Endothelial cell of umbilical vein (primary cell): ENCODE data around the gene RTN4RL1. TPM values are rescaled to one million over a fixed set of nuclear protein-coding genes. Genes with fewer than 3 reads are reported as not detected.

Experiments used
- BruUV-seq: library from RNA; stranded (reverse); fragments of 400-500 nt; replicated peaks from 2 replicates; lab custom pipeline; 2021; lab: Mats Ljungman, UMichigan
- CTCF ChIA-PET: fragments of 300-600, 350-600 bp; sonication (Branson Sonifier 250); formaldehyde crosslinking; loops from one replicate; lab custom pipeline; 2021; ENCODE audit warnings: antibody characterized with exemption, inconsistent platforms; lab: Charles Lee
- POLR2A ChIA-PET: fragments of 300-600, 350-600 bp; sonication (Branson Sonifier 250); formaldehyde crosslinking; loops from one replicate; lab custom pipeline; 2021; ENCODE audit warnings: antibody characterized with exemption, inconsistent platforms; lab: Charles Lee
- DNase-seq: peaks from one replicate; pipeline ENCODE4 v3.0.0-alpha.2; 2011; ENCODE audit warnings: low read depth, low spot score
- FAIRE-seq: peaks from 2 replicates; lab custom pipeline; 2011; peaks lifted over from hg19 to GRCh38; lab: Jason Lieb, UNC
- H2AFZ ChIP-seq: 2 replicates; pipeline ENCODE4 v1.6.0; 2012; ENCODE audit warnings: low read depth, low read length, control low read depth, inconsistent platforms
- H3K27ac ChIP-seq: 2 replicates; pipeline ENCODE4 v1.5.1; 2011; ENCODE audit warnings: low read depth, mild to moderate bottlenecking, control low read depth, low read length, moderate library complexity; ENCODE audit not compliant: insufficient read depth
- H3K27me3 ChIP-seq, 2 experiments: 2 replicates each; pipeline versions ENCODE4 v1.6.0 to v1.6.1; 2011; ENCODE audit warnings: low read length in 2 of 2, mixed read lengths in 1 of 2; ENCODE audit not compliant: control insufficient read depth in 2 of 2, insufficient read depth in 2 of 2
- H3K36me3 ChIP-seq, 2 experiments: 2 replicates in 1 of 2; 3 replicates in 1 of 2; pipeline ENCODE4 v1.5.1; 2011; ENCODE audit warnings: low read length in 2 of 2, mild to moderate bottlenecking in 1 of 2, moderate library complexity in 1 of 2; ENCODE audit not compliant: control insufficient read depth in 2 of 2, insufficient read depth in 2 of 2; ENCODE audit errors: extremely low read depth in 1 of 2
- H3K4me1 ChIP-seq: 3 replicates; pipeline ENCODE4 v1.5.1; 2011; ENCODE audit warnings: mild to moderate bottlenecking, low read length; ENCODE audit not compliant: control insufficient read depth, insufficient read depth; ENCODE audit errors: extremely low read depth
- H3K4me2 ChIP-seq: 2 replicates; pipeline ENCODE4 v1.6.1; 2011; ENCODE audit warnings: low read length, control low read depth, mixed read lengths; ENCODE audit not compliant: insufficient read depth
- H3K4me3 ChIP-seq, 3 experiments: fragments of 200-600 bp in 1 of 3; sonication (generic), shearing (Covaris generic) in 1 of 3; replicated peaks in 1 of 3; 2 replicates each; pipeline ENCODE4 v1.5.1; 2011 to 2016; ENCODE audit warnings: control low read depth in 3 of 3, low read length in 3 of 3, mild to moderate bottlenecking in 2 of 3, inconsistent platforms in 1 of 3, low read depth in 1 of 3, moderate library complexity in 1 of 3; ENCODE audit not compliant: insufficient read depth in 1 of 3
- H3K79me2 ChIP-seq: 2 replicates; pipeline ENCODE4 v1.6.0; 2012; ENCODE audit warnings: low read length, inconsistent platforms; ENCODE audit not compliant: control insufficient read depth, insufficient read depth
- H3K9ac ChIP-seq: replicated peaks from 2 replicates; pipeline ENCODE3; 2011; ENCODE audit warnings: low read length, control low read depth; ENCODE audit not compliant: insufficient read depth; ENCODE audit errors: extremely low read depth
- H3K9me1 ChIP-seq: replicated peaks from 3 replicates; pipeline ENCODE4 v1.6.0; 2011; ENCODE audit warnings: mild to moderate bottlenecking, low read length; ENCODE audit not compliant: control insufficient read depth, insufficient read depth; ENCODE audit errors: extremely low read depth
- H3K9me3 ChIP-seq: replicated peaks from 2 replicates; pipeline ENCODE4 v1.5.1; 2012; ENCODE audit warnings: low read length, inconsistent platforms; ENCODE audit not compliant: control insufficient read depth, insufficient read depth
- H4K20me1 ChIP-seq: replicated peaks from 2 replicates; pipeline ENCODE3; 2011; ENCODE audit warnings: mild to moderate bottlenecking, low read length; ENCODE audit not compliant: control insufficient read depth, insufficient read depth; ENCODE audit errors: extremely low read depth
- EZH2 ChIP-seq: IDR thresholded peaks from 2 replicates; pipeline ENCODE4 v1.6.1; 2012; ENCODE audit warnings: borderline replicate concordance, low read depth, mild to moderate bottlenecking, moderate library complexity, low read length, inconsistent platforms; ENCODE audit not compliant: severe bottlenecking
- FOS ChIP-seq: IDR thresholded peaks from 2 replicates; pipeline ENCODE4 v1.6.1; 2011; ENCODE audit warnings: mild to moderate bottlenecking, low read length, moderate library complexity, borderline replicate concordance; ENCODE audit not compliant: insufficient read depth
- GATA2 ChIP-seq: IDR thresholded peaks from 2 replicates; pipeline ENCODE4 v1.7.0; 2011; ENCODE audit warnings: low read depth, mild to moderate bottlenecking, moderate library complexity, mixed read lengths, low read length; ENCODE audit not compliant: insufficient read length, insufficient read depth
- JUN ChIP-seq: IDR thresholded peaks from 2 replicates; pipeline ENCODE4 v1.6.1; 2011; ENCODE audit warnings: borderline replicate concordance, low read depth; ENCODE audit not compliant: insufficient read length, insufficient read depth
- MAX ChIP-seq: IDR thresholded peaks from 2 replicates; pipeline ENCODE4 v1.6.1; 2011; ENCODE audit not compliant: insufficient read depth, insufficient read length
- MYC ChIP-seq: IDR thresholded peaks from one replicate; pipeline ENCODE4 v1.6.1; 2011; ENCODE audit warnings: mild to moderate bottlenecking, low read depth, low read length
- POLR2A ChIP-seq: IDR thresholded peaks from 2 replicates; pipeline ENCODE4 v1.6.1; 2012; ENCODE audit warnings: low read depth, mild to moderate bottlenecking, control low read depth, low read length
- POLR2AphosphoS5 ChIP-seq: IDR thresholded peaks from 2 replicates; pipeline ENCODE4 v1.6.1; 2012; ENCODE audit warnings: low read depth, mild to moderate bottlenecking, control low read depth, low read length, moderate library complexity; ENCODE audit not compliant: insufficient read depth
- dilution Hi-C: fragments of 300-500 bp; cut with MboI; formaldehyde crosslinking; loops from one replicate; pipeline ENCODE4 v1.15.0; 2019; ENCODE audit warnings: low sequenced_read_pairs; ENCODE audit not compliant: extremely low pct_ligation_motif_present
- intact Hi-C: fragments of 100-400 bp; cut with micrococcal nuclease; formaldehyde crosslinking; loops from one replicate; pipeline ENCODE4 v1.10.0; 2022
- polyA plus RNA-seq, 4 experiments: library from polyadenylated mRNA; depleted of rRNA in 3 of 4; stranded (reverse) in 3 of 4; unstranded in 1 of 4; fragments of >200 nt; gene quantifications; 2 replicates each; pipeline versions ENCODE4 v1.2.1 to v1.2.3, GENCODE V29; 2011 to 2012; ENCODE audit warnings: missing spikeins in 1 of 4
- total RNA-seq: library from RNA; stranded (reverse); gene quantifications from 2 replicates; pipeline ENCODE4 v1.2.3, GENCODE V29; 2021
- TF ChIP-seq, protein P1 (sequence below), 2 donors: IDR thresholded peaks; 1 replicate in 1 of 2; 2 replicates in 1 of 2; pipeline ENCODE4 v1.5.1; 2011; ENCODE audit warnings: low read length in 2 of 2, mild to moderate bottlenecking in 2 of 2, moderate library complexity in 2 of 2, control low read depth in 1 of 2, inconsistent platforms in 1 of 2, low read depth in 1 of 2; ENCODE audit not compliant: insufficient read depth in 1 of 2; ENCODE audit errors: extremely low read depth in 1 of 2

RTN4RL1 gene
- total and polyA plus RNA-seq, 2 donors (not counting 3 experiments of a cell fraction or from before 2014, with no cell fraction given): 0.04 TPM; not detected in 1

GRCh38 chr17:1946021-1946932 is 78.9 kb downstream of the RTN4RL1 start:
- Histone ChIP-seq H2AFZ (no peak overlapping the region), H3K27me3 (peaks cover 0 to 1% of the 10 kb centered on the region in 2 experiments), H3K9me1 (no peaks in the 10 kb centered on the region), H3K9me3 (no peaks in the 10 kb centered on the region), H4K20me1 (no peaks in the 10 kb centered on the region), H3K4me3 (no peak overlapping the region), H3K4me2 (no peak overlapping the region), H3K36me3 (no peaks in the 10 kb centered on the region), H3K27ac (no peak overlapping the region), H3K9ac (no peak overlapping the region), H3K79me2 (no peaks in the 10 kb centered on the region), H3K4me1 (no peaks in the 10 kb centered on the region)
- POLR2A ChIA-PET: no interaction called here
- TF ChIP-seq MAX (no peak), POLR2A (no peak), POLR2AphosphoS5 (no peak), FOS (no peak), JUN (no peak), MYC (no peak), EZH2 (no peak), GATA2 (no peak)
- TF ChIP-seq, protein P1, sequence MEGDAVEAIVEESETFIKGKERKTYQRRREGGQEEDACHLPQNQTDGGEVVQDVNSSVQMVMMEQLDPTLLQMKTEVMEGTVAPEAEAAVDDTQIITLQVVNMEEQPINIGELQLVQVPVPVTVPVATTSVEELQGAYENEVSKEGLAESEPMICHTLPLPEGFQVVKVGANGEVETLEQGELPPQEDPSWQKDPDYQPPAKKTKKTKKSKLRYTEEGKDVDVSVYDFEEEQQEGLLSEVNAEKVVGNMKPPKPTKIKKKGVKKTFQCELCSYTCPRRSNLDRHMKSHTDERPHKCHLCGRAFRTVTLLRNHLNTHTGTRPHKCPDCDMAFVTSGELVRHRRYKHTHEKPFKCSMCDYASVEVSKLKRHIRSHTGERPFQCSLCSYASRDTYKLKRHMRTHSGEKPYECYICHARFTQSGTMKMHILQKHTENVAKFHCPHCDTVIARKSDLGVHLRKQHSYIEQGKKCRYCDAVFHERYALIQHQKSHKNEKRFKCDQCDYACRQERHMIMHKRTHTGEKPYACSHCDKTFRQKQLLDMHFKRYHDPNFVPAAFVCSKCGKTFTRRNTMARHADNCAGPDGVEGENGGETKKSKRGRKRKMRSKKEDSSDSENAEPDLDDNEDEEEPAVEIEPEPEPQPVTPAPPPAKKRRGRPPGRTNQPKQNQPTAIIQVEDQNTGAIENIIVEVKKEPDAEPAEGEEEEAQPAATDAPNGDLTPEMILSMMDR (IDR thresholded peaks at IDR 0.05; ENCODE audit: extremely low read depth in 1 of 2, insufficient read depth in 1 of 2, low read depth in 1 of 2, low read length in 2 of 2): no peak
- dilution Hi-C loops (no loop called here), intact Hi-C loops (no loop called here)
- FAIRE-seq (no peak), DNase-seq (no peak)
- no TSS peak for BruUV-seq
- CTCF ChIA-PET: no interaction called here
